ENCODE data around the gene DYNC2H1.

- TF ChIP-seq CTCF (IDR thresholded peaks at IDR 0.05; ENCODE audit: low read depth, low read length) = no peak
- TF ChIP-seq MAX (IDR thresholded peaks at IDR 0.05; ENCODE audit: low read depth, low read length) = no peak
These were observed 327.0 kb downstream of the DYNC2H1 start for GRCh38 chr11:103436131-103436770.
